Stimulated activated CD8-positive, alpha-beta memory T cell treated with anti-CD3 and anti-CD28 coated beads, Interleukin-15, amount 100 ng/mL, for 4 hours (primary cell): Measurements from ENCODE around the gene TUBB2B.
"Not testable (repeated sequence)": the region's sequence is repeated elsewhere in the genome, so short reads cannot be mapped to it uniquely, and the experiment has no call there.

ENCODE experiments used
- DNase-seq, 2 donors: peaks; one replicate each; pipeline ENCODE4 v3.0.0-alpha.2; 2020; ENCODE audit warnings: low read depth in 2 of 2

TUBB2B gene

GRCh38 chr6:3186974-3187382, 40.5 kb downstream of the TUBB2B start:
- no peak for DNase-seq

GRCh38 chr6:3183066-3183465, 44.4 kb downstream of the TUBB2B start:
- no peak for DNase-seq

- no peak for DNase-seq
Measured at GRCh38 chr6:3181105-3181504, 46.3 kb downstream of the TUBB2B start.

DNA sequence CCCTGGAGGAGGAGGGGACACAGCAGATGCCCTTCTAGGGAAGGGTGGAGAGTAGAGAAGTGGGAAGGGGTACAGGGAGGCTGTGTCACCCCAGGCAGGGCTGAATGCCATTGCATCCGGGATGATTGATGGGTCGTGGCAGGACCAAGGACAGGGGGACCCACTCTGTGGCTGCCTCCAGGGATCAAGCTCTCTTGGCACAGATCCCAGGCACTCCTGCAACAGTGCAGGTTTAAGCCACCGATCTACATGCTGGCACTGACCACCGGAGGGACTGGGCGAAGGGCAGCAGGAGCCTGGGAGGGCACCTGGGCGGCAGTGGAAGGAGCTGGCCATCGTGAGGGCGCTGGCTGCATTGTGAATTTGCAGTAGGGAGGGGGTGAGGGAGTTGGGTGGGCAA, 47.5 kb downstream of the TUBB2B start:
- not testable (repeated sequence) for DNase-seq

DNA sequence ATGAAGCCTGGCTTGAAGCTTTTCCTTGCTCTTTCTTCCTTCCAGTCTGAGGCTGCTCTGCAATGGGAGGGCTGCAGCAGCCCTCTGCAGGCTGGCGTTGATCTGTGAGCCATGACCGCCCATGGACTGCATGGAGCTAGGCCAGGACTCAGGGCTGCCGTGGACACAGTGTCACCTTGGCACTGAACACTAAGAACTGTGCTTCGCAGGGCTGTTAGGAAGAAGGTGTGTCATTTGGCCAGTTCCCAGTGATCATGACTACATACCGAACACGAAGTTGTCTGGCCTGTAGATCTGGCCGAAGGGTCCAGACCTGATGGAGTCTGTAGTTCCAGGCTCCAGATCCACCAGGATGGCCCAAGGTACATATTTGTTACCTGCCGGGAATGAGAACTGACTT, 48.8 kb downstream of the TUBB2B start:
- not testable (repeated sequence) for DNase-seq

GRCh38 chr6:3176562-3177355, 50.7 kb downstream of the TUBB2B start:
- peak in 1 of 2 donors; percentile 31 for DNase-seq

- DNase-seq: no peak
Measured at GRCh38 chr6:3175715-3176402, 51.6 kb downstream of the TUBB2B start.
